IPS-NIHi7 (cell line): ENCODE data around the gene GMCL2.
A peak's percentile ranks its signal among the peaks of the same experiment; 100 is the strongest.
"Not testable (repeated sequence)": the region's sequence is repeated elsewhere in the genome, so short reads cannot be mapped to it uniquely, and the experiment has no call there.

Experiments used
- DNase-seq: peaks from one replicate; pipeline ENCODE4 v3.0.0; 2012; ENCODE audit warnings: mixed read lengths; ENCODE audit errors: extremely low spot score

Gene GMCL2, protein sequence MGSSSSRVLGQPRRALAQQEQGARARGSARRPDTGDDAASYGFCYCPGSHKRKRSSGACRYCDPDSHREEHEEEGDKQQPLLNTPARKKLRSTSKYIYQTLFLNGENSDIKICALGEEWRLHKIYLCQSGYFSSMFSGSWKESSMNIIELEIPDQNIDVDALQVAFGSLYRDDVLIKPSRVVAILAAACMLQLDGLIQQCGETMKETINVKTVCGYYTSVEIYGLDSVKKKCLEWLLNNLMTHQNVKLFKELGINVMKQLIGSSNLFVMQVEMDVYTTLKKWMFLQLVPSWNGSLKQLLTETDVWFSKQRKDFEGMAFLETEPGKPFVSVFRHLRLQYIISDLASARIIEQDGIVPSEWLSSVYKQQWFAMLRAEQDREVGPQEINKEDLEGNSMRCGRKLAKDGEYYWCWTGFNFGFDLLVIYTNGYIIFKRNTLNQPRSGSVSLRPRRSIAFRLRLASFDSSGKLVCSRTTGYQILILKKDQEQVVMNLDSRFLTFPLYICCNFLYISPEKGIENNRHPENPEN

DNA sequence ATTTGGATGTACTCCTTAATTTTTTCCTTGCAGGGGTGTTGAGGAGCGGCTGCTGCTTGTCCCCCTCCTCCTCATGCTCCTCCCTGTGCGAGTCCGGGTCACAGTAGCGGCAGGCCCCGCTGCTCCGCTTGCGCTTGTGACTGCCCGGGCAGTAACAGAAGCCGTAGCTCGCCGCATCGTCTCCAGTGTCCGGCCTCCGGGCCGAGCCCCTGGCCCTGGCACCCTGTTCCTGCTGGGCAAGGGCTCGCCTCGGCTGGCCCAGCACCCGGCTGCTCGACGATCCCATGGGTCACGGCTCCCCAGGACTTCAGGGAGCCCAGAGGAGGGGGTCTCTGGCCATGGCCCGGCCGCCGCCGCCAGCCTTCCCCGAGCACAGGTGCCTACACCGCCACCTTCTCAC, at the start of gene GMCL2:
Gene GMCL2, minus strand, starts transcription at position 358 of the 400 bp plus-strand sequence. Its CDS starts 72 bp downstream, at position 286.
- no peak for DNase-seq

DNA sequence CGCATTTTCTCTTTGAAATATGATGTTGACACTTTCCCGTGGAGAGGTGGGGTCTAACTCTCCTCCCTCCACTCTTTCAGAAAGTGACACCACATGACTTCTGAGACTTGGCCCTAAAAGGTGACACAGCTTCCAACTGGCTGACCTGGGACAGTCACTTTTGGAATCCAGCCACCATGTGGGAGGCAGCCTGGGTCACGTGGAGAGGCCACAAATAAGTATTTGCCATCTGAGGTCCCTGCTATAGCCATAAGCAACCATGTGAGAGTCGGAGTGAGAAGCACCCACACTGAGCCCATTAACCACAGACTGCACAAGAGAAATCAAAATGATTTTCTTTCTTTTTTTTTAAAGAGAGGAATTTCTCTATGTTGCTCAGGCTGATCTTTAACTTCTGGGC, 49.5 kb upstream of the GMCL2 start:
- no peak for DNase-seq

- no peak for DNase-seq
These were observed 49.0 kb upstream of the GMCL2 start for GRCh38 chr5:178236126-178236525.

- DNase-seq, result no peak
These were observed 48.4 kb upstream of the GMCL2 start for GRCh38 chr5:178235588-178235974.

GRCh38 chr5:178234750-178235587, 47.8 kb upstream of the GMCL2 start:
- peak; percentile 93 for DNase-seq

GRCh38 chr5:178234121-178234749, 47.1 kb upstream of the GMCL2 start:
- no peak for DNase-seq

DNA sequence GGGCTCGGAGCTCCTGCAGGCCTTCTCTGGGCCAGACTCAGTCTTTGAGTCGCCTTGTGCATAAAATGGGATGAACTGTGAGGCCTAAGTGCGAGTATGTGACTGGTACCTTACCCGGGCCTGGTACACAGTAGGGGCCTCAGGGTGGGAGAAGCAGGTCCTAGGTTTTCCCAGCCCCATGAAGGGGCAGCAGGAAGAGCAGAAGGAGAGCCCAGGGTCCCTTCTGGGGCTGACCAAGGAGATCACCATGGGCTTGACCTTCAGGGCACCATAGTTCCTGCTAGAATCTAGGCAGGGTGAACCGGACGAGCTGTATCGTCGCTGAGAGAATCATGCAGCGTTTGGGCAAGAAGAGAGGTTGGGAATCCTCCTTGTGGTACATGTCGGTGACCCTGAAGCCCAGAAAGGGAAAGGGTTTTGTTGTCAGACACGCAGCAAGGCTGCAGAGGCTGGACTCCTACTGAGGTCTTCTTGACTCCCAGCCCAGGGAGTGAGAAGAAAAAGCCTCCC, 45.8 kb upstream of the GMCL2 start:
- no peak for DNase-seq

DNA sequence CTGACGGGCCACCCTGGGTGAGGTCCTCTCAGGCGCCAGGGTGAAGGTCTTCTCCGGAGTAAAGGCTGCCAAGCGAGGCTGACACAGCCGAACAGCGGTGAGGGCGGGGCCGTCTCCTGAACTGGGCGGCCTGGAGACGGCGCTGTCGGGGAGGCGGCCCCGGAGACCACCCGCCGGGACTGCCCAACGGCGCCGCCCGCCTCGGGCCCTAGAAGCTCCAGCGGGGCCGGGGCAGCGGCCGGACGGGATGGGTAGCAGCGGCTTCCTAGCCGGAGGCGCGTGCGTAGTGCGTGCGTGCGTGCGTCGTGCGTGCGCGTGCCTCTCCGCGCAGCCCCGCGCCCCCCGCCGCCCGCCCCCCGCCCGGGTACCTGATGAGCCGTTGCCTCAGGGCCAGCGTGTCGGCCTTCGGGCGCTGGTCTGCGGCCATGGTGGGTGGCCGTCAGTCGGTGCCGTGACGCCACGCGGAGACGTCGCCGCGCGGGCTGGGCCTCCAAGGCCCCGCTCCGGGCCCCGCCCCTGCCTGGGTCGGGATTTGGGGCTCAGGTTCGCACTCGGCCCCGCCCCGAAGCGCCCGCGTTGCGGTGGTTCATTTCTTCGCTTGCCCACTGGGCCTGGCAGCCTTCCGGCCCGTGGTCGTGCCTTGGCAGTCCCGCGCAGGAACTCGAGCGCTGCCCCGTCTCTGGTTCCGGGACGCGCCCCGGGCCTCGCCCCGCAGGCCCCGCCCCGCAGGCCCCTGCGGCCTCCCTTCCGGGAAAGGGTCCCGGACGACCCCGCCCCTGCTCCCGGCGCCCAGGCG, 45.2 kb upstream of the GMCL2 start, which contains the start of gene PHYKPL:
Gene PHYKPL, minus strand, starts transcription at position 679 of the 796 bp plus-strand sequence. Its CDS starts 252 bp downstream, at position 427.
- DNase-seq, result peak; percentile 89

DNA sequence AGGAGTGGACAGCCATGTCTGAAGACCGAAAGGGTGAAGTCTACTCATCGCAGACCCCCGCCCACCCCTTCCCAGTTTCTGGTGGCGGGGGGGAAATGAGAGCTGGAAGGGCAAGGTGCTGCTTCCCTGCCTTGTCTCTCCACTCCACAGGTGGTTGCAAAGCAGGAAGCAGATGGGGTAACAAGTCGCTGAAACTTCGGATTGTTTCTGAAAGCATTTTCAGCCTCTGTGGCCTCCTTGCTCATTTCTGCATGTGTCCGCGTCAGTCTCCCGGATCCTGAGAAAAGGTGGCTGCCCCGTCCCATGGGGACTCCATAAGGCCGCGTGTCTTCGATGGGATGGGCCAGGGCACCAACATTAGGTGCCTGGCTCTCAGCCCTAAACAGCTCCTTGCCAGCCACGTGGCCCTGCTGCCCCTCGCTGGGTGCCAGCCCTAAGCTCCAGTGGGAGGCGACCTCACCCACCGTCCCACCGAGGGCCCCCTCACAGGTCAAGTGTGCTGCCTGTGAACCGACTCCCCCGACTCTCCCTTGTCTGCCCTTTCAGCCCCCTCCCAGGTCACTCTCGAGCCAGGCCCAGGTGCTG, 44.5 kb upstream of the GMCL2 start:
- DNase-seq, result peak; percentile 7

DNA sequence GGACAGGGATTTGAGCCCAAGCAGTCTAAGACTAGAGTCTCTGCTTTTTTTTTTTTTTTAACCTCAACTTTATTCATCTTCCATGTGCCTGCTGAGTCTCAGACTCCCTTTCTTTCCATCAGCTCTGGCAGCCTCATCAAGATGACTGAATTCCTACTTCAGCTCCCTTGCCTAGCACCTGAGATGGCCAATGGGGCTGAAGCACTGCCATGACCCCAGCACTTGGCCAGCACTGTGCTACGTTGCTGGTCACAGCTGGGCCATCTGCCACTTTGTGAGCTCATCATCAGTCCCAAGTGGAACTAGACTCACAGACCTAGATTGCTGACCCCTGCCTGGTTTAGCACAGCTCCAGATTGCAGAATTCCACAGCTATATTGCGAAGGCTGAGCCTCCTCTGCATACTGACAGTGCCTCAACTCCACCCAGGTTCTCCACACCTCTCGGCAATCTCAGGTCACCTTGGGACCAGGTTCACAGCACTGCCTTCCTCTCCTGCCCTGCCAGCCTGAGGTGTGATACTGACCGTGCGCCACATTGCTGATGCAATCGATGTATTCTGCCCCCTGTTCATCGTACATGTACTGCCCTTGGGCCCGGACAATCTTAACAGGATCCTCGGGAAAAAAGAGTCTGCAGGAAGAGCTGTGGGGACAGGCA, 43.8 kb upstream of the GMCL2 start:
- DNase-seq, result no peak

GRCh38 chr5:178229861-178230260, 42.7 kb upstream of the GMCL2 start:
- DNase-seq, result no peak

- DNase-seq, result not testable (repeated sequence)
These were observed 41.9 kb upstream of the GMCL2 start for GRCh38 chr5:178229111-178229510.

DNA sequence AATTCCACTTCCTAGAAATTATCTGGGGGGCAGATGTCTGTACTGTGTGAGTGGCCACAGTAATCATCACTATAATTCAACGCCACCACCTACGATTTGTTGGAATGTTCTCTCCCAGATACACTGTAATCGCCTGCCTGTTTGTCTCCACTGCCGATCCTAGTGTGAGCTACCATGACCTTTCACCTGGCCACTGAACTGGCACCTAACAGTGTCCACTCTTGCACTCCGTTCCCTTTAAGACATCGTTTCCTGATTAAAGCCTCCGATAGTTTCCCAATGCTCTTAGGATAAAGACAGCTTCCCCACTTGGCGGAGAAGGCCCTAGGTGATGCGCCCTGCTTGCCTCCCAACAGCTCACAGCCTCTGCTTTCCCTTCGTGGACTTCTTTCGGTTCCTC, 41.4 kb upstream of the GMCL2 start:
- no peak for DNase-seq

DNA sequence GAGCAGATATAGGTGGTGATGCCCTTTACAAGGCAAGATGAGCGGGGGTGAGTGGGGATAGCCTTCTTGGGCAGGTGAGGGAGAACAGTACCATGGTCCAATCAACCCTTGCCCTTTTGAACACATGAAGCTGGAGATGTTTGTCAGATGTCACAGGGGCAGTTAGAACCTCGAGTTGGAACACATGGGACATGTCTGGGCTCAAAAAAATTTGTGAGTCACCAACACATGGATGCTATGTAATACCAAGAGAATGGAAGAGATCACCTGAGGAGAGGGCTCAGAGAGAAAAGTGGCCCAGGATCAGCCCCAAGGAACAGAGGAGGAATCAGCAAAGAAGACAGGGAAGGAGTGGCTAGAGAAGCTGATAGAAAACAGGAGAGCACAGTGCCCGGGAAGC, 40.8 kb upstream of the GMCL2 start:
- no peak for DNase-seq

GRCh38 chr5:178227138-178227659, 40.0 kb upstream of the GMCL2 start:
- DNase-seq, result no peak

GRCh38 chr5:178225174-178225573, 38.0 kb upstream of the GMCL2 start:
- no peak for DNase-seq

DNA sequence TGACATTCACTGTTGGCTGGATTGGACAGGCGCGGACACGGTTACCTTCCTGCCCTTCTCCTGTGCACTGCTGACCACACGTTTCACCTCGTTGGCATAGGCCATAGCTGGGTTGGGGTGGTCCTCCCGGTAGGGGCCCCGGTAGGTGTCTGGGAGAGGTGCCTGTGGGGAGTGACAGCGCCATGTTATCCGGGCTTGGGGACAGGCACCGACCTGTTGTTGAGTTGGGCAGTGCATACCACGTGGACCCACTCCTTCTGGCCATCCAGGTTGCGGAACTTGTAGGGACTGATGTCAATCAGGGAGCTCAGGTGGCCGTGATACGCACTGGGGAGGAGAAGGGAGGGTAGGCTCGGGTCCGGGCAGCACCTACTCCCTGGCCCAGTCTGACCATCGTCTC, 37.2 kb upstream of the GMCL2 start:
- no peak for DNase-seq

DNA sequence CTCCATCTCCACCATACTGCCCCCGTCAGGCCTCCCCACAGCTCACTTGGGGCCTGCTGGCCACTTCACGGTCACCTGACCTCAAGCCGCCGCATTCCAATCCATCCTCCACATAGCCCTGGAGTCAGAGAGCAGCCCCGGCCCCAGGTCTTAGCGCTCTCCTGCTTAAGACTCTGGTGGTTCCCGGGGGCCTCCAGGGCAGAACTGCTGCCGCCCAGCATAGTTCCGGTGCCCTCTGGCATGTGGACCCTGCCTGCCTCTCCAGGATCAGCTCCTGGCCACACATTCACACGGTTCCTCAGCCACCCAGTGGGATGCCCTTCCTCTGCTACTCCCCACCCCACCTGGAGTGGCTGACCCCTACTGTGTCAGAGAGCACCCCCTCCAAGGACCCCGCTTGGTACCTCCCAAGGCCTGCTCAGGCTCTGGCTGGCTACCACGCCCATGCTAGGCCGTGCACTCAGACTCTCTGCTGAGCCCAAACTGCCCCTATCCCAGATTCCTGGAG, 36.7 kb upstream of the GMCL2 start:
- DNase-seq, result peak; percentile 76

DNA sequence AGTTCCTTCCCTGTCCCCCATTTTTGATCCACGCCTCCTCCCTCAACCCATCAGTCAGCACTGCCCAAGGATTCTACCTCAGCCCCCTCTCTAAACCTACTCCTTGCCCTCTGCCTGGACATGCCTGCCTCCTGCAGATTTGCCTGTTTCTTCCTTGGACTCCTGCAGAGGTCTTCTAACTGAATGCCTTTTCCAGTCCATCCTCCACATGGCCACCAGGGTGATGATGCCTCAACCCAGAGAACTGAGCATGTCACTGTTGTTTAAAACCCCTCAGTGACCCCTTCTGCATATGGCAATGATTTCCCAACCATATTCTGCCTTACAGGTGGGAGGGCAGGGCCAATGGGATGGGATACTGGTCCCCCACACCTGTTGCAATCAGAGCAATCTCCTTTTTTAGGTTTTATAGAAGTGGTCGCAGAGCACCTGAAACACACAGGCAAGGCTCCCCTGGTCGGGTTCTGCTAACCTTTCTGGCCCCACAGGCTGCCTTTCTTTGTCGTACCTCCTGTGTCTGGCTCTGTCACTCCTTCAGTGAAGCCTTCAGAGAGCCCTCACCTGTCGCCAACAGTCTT, 36.1 kb upstream of the GMCL2 start:
- DNase-seq, result no peak
